Posterior vena cava (tissue), 2 donors: ENCODE data around the gene DPP10. TPM values are rescaled to one million over a fixed set of nuclear protein-coding genes. Genes with fewer than 3 reads are reported as not detected.
"Not testable (repeated sequence)": the region's sequence is repeated elsewhere in the genome, so short reads cannot be mapped to it uniquely, and the experiment has no call there.

Experiments
- DNase-seq: peaks from one replicate; pipeline ENCODE4 v3.0.0-alpha.2; 2020; ENCODE audit warnings: low spot score
- intact Hi-C, 2 donors: fragments of 100-400 bp; cut with DNase I; formaldehyde crosslinking; loops; one replicate each; pipeline versions ENCODE4 v1.14.1 to v1.14.2; 2022 to 2023
- total RNA-seq, 2 donors: library from RNA; stranded (reverse); fragmentation: NEBNext Ultra II Directional; extraction: Animal tissue kit (Norgen Biotek cat#: 25700); gene quantifications; one replicate each; pipeline ENCODE4 v1.2.1, GENCODE V29; 2021
- donor health status: DM: yes; HTN: yes; CAD: no.
- donor health status: DM: yes; HTN: yes; CAD: no.

DPP10 gene
- total RNA-seq, 2 donors from 2014 or later: not detected

DNA sequence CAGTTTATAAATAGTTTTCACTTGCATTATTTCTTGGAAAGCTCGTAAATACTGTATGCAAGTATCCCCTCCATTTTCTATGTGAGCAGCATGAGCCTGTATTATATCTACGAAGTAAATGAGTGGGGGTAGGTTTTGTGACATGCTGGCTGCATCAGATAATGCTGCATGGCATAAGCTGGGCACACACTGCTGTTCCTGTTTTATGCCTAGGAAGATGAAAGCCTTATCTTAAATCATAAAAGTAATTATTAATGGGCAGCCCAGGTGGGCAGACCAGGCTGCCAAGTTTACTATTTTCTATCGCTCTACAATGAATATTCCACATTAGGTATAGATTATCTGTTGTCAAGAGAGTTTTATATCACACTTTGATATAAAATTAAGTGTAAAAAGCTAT is 854.6 kb downstream of the DPP10 start:
- DNase-seq: no peak
- intact Hi-C loops: no loop called here

DNA sequence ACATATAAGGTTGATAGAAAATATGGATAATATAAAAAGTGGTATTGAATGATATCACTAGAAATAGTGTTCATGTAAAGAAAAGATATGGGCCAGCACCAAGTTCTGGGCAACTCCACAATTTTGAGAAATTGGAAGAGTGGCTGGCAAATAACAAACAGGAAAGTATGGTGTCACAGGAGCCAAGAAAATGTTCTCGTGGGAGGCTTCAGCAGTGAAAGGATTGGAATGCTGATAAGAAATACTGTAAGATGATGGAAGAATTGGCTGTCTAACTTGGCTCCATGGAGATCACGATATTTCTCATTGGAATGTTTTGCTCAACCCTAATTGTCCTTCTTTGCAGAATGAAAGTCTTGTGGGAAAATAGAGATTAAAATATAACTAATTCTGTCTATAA is 856.8 kb downstream of the DPP10 start:
- intact Hi-C loops: no loop called here
- no peak for DNase-seq

DNA sequence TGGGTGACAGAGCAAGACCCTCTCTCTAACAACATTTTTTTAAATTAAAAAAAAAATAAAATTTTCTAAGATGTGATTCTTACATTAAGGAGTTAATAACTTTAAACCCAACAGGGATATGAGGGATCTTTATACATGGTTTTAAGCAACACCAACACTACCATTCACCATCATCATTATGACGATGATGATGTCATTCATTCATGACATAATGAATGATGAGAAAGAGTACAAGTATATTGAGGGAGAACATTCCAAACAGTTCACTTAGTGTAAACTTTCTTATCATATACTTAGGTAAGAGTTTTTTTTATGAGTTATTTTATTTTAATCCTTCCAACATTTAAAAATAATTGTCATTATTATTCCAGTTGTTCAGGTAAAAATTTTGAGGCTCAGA is 863.3 kb downstream of the DPP10 start:
- DNase-seq: no peak
- intact Hi-C loops: no loop called here

DNA sequence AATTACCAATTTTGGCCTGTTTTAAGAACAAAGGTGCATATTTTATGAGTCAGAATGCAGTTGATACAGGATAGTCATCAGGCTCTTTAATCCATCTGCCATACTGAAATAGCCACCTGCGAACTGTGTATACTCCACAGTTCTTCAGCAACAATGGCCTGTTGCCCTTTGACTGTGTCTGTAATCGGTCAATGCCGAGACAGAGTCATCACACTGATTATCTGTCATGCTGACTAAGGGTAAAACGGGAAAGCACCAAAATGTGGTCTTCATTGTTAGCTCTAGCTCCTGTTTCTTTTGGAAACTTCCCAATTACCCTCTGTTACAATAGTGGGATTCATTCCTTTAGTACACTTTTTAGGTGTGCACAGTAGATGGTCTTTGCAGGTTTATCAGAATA is 871.7 kb downstream of the DPP10 start:
- intact Hi-C loops: no loop called here
- no peak for DNase-seq

DNA sequence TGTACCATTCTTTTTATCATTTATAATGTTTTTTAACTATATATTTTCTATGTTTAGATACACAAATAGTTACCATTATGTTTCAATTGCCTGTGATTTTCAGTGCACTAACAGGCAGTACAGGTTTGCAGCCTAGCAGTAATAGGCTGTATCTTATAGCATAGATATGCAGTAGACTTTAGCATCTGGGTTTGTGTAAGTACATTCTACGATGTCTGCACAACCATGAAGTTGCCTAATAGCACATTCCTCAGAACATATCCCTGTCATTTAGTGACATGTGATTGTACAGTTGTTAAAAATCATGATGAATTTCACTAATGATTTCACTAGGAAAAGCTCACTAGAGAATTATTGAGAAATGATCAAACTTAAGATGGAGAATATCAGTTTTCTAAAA is 884.6 kb downstream of the DPP10 start:
- intact Hi-C loops: no loop called here
- DNase-seq: no peak

DNA sequence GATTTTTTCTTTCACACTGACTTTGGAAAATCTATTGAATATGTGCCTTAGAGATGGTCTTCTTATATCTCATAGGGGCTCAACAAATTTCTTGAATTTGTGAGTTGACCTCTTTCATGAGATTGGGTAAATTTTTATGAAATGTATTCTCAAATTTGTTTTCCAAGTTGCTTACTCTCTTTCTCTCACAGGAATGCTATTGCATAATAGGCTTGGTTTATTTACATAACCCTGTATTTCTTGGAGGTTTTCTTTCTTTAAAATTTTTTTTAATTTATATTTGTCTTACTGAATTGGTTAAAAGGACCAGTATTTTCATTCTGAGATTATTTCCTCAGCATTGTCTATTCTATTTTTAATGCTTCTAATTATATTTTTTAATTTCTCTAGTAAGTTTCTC is 917.1 kb downstream of the DPP10 start:
- no peak for DNase-seq
- intact Hi-C loops: no loop called here

DNA sequence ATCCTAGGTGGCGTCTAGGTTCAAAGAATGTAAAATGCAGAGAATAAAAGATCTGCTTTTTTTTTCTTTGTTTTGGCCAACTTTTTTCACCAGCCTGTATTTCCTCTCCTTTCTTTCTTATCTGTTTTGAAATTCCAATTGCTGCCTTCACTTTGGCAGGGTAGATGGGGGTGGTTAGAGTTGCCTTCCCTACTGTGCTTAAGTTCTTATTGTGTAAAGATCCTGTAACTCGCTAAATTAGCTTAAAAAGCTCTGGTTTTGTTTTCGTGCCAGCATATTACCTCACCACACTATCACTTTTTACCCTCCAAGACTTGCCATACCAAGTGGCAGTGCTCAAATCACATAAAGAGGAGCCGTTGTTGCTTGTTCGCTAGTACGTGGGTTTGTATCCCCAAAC is 921.7 kb downstream of the DPP10 start:
- intact Hi-C loops: no loop called here
- DNase-seq: no peak

DNA sequence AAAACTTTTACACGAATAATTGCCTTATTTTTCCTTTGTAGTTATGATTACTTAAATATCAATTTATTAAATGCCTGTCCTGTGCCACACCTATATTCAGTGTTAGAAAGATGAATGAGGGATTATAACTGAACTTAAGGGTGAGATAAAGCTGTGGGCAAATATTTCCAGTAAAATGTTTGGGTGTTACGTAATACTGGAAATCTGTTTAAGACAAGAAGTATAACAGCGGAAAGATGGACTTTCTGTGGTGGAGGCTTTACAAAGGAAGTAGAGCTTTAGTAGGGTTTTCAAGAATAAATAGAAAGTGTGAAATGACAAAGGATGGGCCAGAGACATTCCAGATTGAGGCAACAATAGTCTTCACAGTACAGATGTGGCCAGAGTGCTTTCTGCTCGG is 927.0 kb downstream of the DPP10 start:
- DNase-seq: no peak
- intact Hi-C loops: no loop called here

DNA sequence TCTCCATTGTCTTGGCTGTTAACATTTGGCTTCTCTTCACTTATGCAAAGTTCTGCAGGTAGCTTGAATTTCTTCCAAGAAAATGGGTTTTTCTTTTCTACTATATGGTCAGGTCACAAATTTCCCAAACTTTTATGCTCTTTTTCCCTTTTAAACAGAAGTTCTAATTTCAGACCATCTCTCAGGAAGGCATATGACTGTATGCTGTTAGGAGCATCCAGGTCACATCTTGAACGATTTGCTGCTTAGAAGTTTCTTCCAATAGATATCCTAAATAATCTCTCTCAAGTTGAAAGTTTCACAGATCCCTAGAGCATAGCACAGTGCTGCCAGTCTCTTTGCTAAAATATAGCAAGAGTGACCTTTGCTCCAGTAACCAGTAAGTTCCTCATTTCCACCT is 932.5 kb downstream of the DPP10 start:
- DNase-seq: no peak
- intact Hi-C loops: no loop called here

DNA sequence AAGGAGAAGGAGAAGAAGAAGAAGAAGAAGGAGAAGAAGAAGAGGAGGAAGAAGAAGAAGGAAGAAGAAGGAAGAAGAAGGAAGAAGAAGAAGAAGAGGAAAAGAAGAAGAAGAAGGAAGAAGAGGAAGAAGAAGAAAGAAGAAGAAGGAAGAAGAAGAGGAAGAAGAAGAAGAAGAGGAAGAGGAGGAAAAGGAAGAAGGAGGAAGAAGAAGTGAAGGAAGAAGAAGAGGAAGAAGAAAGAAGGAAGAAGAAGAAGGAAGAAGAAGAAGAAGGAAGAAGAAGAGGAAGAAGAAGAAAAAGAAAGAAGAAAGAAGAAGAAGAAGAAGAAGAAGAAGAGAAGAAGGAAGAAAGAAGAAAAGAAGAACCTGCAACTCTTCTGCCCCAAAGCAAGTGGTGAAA is 942.0 kb downstream of the DPP10 start:
- intact Hi-C loops: no loop called here
- no peak for DNase-seq

DNA sequence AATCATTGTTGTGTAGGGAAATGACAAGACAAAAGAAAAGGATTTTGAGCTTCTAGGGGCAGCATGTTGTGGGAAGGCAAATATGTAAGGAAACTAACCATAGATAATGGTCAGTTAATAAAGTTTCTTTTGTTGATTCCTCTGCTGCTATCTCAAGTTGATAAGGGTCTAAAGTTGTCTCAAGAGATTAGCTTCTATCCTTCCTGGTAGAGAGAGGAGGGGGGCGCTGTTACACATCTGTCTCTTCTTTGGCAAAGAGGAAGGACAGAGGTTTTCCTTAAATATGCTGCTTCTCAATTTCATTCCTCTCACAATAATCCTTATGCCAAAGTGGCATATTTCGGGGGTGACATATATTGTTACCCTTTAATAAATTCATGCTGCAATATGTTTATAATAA is 944.0 kb downstream of the DPP10 start:
- no peak for DNase-seq
- intact Hi-C loops: loop anchor here in 1 of 2 donors (5.0 kb wide), 1 partner anchor 1239 kb away; no protein-coding TSS in a partner anchor

DNA sequence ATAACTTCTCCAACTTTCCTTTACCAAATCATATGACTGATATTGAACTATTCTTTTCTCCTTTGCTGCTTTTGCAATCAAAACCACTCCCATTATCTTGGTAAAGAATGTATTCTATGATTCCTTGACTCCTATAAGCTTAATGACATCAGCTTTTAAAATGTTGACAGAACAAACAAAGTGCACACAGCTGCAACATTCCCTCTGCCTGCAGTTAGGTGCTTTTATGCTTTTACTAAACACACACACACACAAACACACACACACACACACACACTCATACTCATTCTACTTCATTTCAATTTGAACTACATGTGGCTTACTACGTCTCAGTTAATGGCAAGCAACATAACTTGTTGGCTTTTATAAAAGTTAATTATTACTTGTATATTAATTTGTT is 946.6 kb downstream of the DPP10 start:
- intact Hi-C loops: loop anchor here in 1 of 2 donors (5.0 kb wide), 1 partner anchor 1242 kb away; no protein-coding TSS in a partner anchor
- no peak for DNase-seq

DNA sequence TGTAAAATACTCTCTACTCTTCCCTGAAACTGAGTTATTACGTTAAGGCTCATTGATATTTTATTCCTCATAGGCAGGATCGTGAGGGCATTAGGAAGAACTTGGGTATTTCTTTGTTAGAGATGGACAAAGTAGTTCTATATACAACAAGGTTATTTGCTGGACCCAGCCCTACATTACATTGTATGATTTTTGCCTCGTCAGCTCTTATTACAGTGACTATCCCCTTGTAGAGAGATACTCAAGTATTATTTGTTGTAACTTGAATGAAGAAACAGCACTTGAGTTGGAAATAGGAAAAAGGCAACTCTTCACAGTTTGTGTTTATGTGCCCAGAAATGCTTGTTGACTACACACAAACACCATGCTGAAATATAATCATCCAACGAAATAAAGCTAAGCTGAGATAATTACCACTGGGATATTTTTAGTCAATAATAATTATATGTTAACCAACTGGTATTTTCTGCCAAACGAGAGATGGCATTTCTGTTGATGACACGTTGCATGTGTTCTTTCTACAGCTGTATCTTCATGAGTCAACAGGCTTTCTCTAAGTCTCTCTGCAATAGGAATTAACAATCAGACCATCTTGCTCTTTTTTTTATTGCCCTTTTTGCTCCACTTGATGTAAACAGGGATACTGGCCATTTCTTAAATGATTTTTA is 947.6 kb downstream of the DPP10 start:
- intact Hi-C loops: loop anchor here in 1 of 2 donors (5.0 kb wide), 1 partner anchor 1243 kb away; no protein-coding TSS in a partner anchor
- DNase-seq: no peak

DNA sequence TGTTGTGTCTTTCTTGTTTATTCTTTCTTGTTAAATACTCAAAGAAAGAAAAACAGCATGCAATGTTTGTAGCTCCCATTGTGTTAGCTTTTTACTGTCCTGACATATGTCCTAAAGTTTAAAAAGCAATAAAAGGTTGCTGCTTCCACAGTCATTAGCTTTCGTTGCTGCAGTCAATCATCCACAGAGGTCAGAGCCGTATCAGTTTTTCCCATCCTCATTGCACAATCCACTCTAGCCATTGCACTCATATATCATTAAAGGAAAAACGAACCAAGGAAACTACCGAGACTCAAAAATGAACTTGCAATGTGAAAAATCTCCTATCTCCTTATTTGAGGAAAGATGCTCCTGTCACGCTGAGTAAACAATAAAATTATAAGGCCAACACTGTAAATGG is 954.1 kb downstream of the DPP10 start:
- DNase-seq: no peak
- intact Hi-C loops: no loop called here

DNA sequence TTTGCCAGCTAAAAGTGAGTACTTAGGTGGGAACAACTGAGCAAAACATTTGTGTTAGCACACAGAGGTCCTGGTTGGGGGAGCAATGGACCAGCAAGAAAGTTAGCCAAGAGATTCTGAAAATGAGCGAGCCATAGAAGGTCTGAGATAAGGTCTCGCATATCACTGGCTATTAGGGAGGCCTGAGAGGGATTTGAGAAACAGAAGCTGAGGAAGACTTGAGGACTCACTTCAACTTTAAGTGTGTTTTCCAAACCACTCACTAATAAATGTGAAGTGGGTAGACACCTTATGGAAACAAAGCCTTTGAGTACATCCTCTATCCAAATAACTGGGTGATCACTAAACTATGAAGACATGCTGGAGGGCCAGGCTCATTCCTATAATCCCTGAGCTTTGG is 958.5 kb downstream of the DPP10 start:
- no peak for DNase-seq
- intact Hi-C loops: no loop called here

DNA sequence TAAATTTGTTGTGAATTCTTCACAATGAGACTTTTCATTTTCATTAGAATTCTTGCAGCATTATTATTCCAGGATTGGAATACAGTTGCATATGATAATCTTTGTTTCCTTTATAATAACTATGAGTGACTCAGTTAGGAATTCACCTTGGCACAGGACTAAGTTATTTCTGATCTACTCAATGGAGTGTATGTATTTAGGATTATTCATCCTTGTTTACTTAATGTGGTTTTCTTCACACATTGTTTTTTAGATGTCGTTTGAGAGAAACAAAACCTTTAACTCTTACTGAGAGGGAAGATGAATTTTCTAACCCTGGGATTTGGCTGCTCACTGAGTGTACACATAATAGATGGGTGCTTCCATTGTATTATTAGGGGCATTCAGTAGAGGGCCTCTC is 970.1 kb downstream of the DPP10 start:
- intact Hi-C loops: loop anchor here in 1 of 2 donors (10.0 kb wide), 1 partner anchor 1782 kb away; no protein-coding TSS in a partner anchor
- no peak for DNase-seq

DNA sequence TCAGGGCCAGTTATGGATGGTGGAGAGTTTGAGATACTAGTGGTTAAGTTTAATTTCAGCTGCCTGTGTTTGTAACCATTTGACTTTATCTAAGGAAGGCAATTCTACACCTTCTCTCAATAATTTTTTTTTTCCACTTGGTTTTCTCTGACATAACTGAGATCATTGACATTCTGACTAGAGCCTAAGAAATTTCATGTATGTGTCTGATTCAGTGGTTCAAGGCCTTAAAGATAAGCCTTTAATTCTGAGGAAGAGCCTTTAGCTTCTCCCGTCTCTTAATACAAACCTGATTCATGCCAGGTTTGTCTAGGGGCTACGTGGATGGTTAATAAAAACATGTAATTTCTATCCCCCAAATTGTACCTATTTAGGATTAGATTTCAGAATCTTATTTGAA is 971.4 kb downstream of the DPP10 start:
- no peak for DNase-seq

DNA sequence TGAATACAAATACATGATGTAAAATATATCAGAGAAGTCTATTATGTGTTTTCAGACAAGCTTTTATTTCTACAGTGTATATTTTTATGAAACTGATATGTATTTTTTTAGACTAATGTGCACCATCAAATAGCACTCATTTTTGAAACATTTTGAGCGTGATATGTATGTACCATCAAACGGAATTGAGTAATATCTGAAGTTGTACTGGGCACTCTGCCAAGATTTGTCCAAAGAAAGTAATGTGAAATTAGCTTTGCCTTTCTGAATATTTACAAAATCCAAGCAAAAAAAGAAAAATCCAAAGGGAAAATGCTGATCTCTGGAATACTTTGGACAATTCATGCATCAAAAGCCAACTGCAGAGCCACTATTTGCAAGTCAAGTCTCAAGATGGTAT is 972.0 kb downstream of the DPP10 start:
- intact Hi-C loops: loop anchor here in 1 of 2 donors (10.0 kb wide), 1 partner anchor 1780 kb away; no protein-coding TSS in a partner anchor
- no peak for DNase-seq

More for the DNA sequence above, 971.4 kb downstream of the DPP10 start:
- intact Hi-C loops: loop anchor here in 1 of 2 donors (10.0 kb wide), 1 partner anchor 1781 kb away; no protein-coding TSS in a partner anchor

DNA sequence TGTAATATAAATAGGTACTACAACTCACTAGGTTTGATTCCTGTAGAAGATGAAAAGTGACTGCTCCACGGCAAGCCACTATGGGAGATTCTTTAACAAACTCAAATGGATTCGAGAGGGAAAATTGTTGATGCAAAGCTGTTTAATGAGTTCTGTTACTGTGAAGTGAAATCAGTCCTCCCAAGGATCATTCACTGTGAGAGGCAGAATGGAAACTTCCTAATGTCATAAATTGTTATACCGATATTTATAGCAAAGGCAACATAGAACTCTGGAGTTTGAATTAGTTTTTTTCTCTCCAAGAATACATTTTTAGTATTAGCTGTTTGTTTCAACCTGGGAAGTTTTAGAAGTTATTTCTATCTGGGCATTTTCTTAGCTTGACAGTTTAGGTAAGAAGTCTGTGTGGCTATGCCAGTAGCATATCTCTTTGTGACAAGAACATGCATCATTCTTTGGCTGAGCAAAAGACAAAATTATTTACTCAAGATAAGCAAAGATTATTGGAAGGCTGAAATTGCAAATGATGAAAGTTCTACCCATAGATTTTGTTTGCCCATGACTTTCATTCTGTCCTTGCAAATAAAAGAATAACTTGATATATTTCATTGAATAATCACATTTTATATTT is 979.7 kb downstream of the DPP10 start:
- intact Hi-C loops: no loop called here
- no peak for DNase-seq

DNA sequence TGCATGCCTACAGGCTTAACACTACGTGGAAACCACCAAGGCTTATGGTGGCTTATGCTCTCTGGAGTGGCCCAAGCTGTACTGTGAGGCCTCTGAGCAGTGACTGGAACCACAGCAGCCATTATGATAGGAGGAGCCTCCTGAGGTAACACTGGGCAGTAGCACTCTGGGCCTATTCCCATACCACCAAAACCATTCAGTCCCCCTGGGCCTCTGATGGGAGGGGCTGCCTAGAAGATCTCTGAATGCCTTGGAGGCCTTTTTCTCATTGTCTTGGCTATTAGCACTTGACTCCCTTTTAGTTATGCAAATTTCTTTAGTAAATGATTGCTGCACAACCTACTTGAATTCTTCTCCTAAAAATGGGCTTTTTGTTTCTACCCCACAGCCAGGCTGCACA is 985.0 kb downstream of the DPP10 start:
- intact Hi-C loops: no loop called here
- no peak for DNase-seq

DNA sequence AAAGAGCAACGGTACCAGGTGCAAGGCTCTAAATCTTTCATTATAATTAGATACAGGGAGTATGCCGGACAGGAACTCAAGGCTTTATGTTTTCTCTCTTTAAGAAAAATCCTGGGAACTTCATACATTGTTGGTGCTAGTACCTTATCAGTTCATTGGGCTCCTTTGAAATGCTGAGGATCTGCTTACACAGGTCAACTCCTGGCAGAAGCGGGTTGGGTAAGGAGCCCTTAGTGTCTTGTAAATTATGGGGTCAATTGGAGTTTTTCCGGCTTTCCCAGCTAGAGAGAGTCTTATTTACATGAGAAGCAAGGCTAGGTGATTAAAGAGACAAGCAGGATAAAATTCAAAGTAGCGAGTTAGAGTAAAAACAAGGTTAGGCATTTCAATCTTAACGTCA is 998.3 kb downstream of the DPP10 start:
- DNase-seq, intact Hi-C loops: not testable (repeated sequence)
